Ovary (tissue), 9 donors: Measurements from ENCODE around the gene SEMA3E. TPM values are rescaled to one million over a fixed set of nuclear protein-coding genes. Genes with fewer than 3 reads are reported as not detected.

ENCODE experiments used
- DNase-seq, 5 donors: peaks; one replicate each; pipeline ENCODE4 v3.0.0-alpha.2; 2019 to 2020
- H3K27ac ChIP-seq, 2 donors: fragments of 200-600 bp; one replicate each; pipeline versions ENCODE4 v1.5.1 to v1.8.0; 2019 to 2022
- H3K27me3 ChIP-seq: fragments of 200-600 bp; one replicate; pipeline ENCODE4 v1.8.0; 2022
- H3K36me3 ChIP-seq: fragments of 200-600 bp; sonication (generic); one replicate; pipeline ENCODE4 v1.5.1; 2019
- H3K4me1 ChIP-seq: one replicate; pipeline ENCODE4 v1.8.1; 2013; ENCODE audit warnings: mild to moderate bottlenecking, moderate library complexity; ENCODE audit not compliant: insufficient read depth
- H3K4me3 ChIP-seq: fragments of 200-600 bp; sonication (generic); one replicate; pipeline ENCODE4 v1.5.1; 2017
- H3K9me3 ChIP-seq, 2 donors: fragments of 200-600 bp in 1 of 2; sonication (generic) in 1 of 2; one replicate each; pipeline versions ENCODE4 v1.5.1 to v1.8.1; 2013 to 2019; ENCODE audit warnings: mild to moderate bottlenecking in 1 of 2, moderate library complexity in 1 of 2
- CTCF ChIP-seq, 3 donors: fragments of 450-650 bp in 2 of 3; fragments of 200-600 bp in 1 of 3; IDR thresholded peaks; one replicate each; pipeline versions ENCODE4 v1.5.1 to v1.8.0; 2016 to 2022; ENCODE audit warnings: antibody characterized with exemption in 3 of 3, mild to moderate bottlenecking in 1 of 3
- EP300 ChIP-seq: sonication (generic); formaldehyde crosslinking; IDR thresholded peaks from one replicate; pipeline ENCODE4 v1.6.1; 2017; ENCODE audit warnings: antibody characterized with exemption
- POLR2A ChIP-seq: fragments of 450-650 bp; IDR thresholded peaks from one replicate; pipeline ENCODE4 v1.6.1; 2017; ENCODE audit warnings: antibody characterized with exemption, mild to moderate bottlenecking, moderate library complexity
- WGBS, 3 donors: extraction: QIAGEN DNeasy Blood & Tissue Kit in 1 of 3; methylation state at CpG; one replicate each; pipeline versions ENCODE4 v1.1.5 to v1.1.7; 2013 to 2017; 5-methylcytosine and 5-hydroxymethylcytosine counted together
- intact Hi-C, 4 donors: fragments of 100-400 bp; cut with DNase I; formaldehyde crosslinking; loops; one replicate each; pipeline versions ENCODE4 v1.11.0 to v1.15.1; 2022 to 2023
- polyA plus RNA-seq, 2 donors: library from polyadenylated mRNA; stranded (reverse); fragments of 200-250 nt in 1 of 2; fragments of 350-450 nt in 1 of 2; fragmentation: Illumina TruSeq in 1 of 2; extraction: RNeasy Lipid Tissue Mini Kit (QIAGEN cat#74804) in 1 of 2; gene quantifications; one replicate each; pipeline ENCODE4 v1.2.3, GENCODE V29; 2013 to 2014
- total RNA-seq, 7 donors: library from RNA; depleted of rRNA in 2 of 7; stranded (reverse); fragments of >200 nt in 2 of 7; fragmentation: NEBNext Ultra II Directional in 3 of 7; extraction: Animal tissue kit (Norgen Biotek cat#: 25700) in 3 of 7; gene quantifications; one replicate each; pipeline versions ENCODE4 v1.1.0 to v1.2.4, GENCODE V29; 2016 to 2023
- donor health status: DM: no; HTN: no; CAD: no; lungs with moderate emphysema.
- donor health status: DM: no; HTN: no; CAD: no.
- donor health status: Bipolar disorder and iron deficiency.
- donor health status: DM: yes; HTN: yes; CAD: no.
- donor health status: DM: no; HTN: no; CAD: no.
- donor health status: DM: yes; HTN: yes; CAD: no.

The SEMA3E gene
- total and polyA plus RNA-seq, 9 donors = 0.10 to 2.2 (median 0.42) TPM; not detected in 2

- 24 to 34% (median 26%) methylated on average over 3 of the region's 3 CpGs for WGBS, 3 donors
- Histone ChIP-seq H3K27ac (no peak overlapping the region), H3K4me1 (no peaks in the 10 kb centered on the region), H3K36me3 (no peaks in the 10 kb centered on the region), H3K27me3 (no peaks in the 10 kb centered on the region), H3K4me3 (no peak overlapping the region), H3K9me3 (no peaks in the 10 kb centered on the region)
- intact Hi-C loops = no loop called here
- DNase-seq = no peak
- TF ChIP-seq CTCF (IDR thresholded peaks at IDR 0.05) (no peak), POLR2A (no peak), EP300 (no peak)
Measured at GRCh38 chr7:83517035-83517700, 131.8 kb downstream of the SEMA3E start.

GRCh38 chr7:83514977-83515376, 134.0 kb downstream of the SEMA3E start:
- no peak for TF ChIP-seq CTCF (IDR thresholded peaks at IDR 0.05)
- no peak for TF ChIP-seq POLR2A
- TF ChIP-seq EP300 = no peak
- 25 to 31% (median 26%) methylated on average over 3 of the region's 3 CpGs for WGBS, 3 donors
- intact Hi-C loops = no loop called here
- Histone ChIP-seq H3K4me3 (no peak overlapping the region), H3K36me3 (no peaks in the 10 kb centered on the region), H3K27me3 (no peaks in the 10 kb centered on the region), H3K4me1 (no peaks in the 10 kb centered on the region), H3K27ac (no peak overlapping the region), H3K9me3 (no peaks in the 10 kb centered on the region)
- no peak for DNase-seq

- no peaks in the 10 kb centered on the region for H3K4me1 ChIP-seq
- intact Hi-C loops = no loop called here
- no peak for DNase-seq
- no peaks in the 10 kb centered on the region for H3K36me3 ChIP-seq
- no peak overlapping the region for H3K27ac ChIP-seq
- TF ChIP-seq CTCF (IDR thresholded peaks at IDR 0.05) = no peak
- no peak for TF ChIP-seq EP300
- no peak for TF ChIP-seq POLR2A
- no peak overlapping the region for H3K4me3 ChIP-seq
- WGBS, 3 donors = 76 to 82% (median 79%) methylated on average over 3 of the region's 3 CpGs
- no peaks in the 10 kb centered on the region for H3K27me3 ChIP-seq
- no peaks in the 10 kb centered on the region for H3K9me3 ChIP-seq
Measured at GRCh38 chr7:83509255-83510021, 139.5 kb downstream of the SEMA3E start.

GRCh38 chr7:83504330-83504729, 144.6 kb downstream of the SEMA3E start:
- Histone ChIP-seq H3K36me3 (no peaks in the 10 kb centered on the region), H3K4me3 (no peak overlapping the region), H3K9me3 (no peaks in the 10 kb centered on the region), H3K27me3 (no peaks in the 10 kb centered on the region), H3K4me1 (no peaks in the 10 kb centered on the region), H3K27ac (no peak overlapping the region)
- intact Hi-C loops = no loop called here
- DNase-seq = no peak
- TF ChIP-seq CTCF (IDR thresholded peaks at IDR 0.05) (no peak), EP300 (no peak), POLR2A (no peak)
- WGBS, 3 donors = 62 to 72% (median 68%) methylated on average over 2 of the region's 2 CpGs
